Astrocyte (in vitro differentiated cells and primary cell): ENCODE data around the gene PPM1M. TPM values are rescaled to one million over a fixed set of nuclear protein-coding genes. Genes with fewer than 3 reads are reported as not detected.

Experiments used
- DNase-seq: peaks from one replicate; pipeline ENCODE4 v3.0.0-alpha.2; 2010; ENCODE audit warnings: low read depth
- FAIRE-seq: peaks from 2 replicates; lab custom pipeline; 2011; peaks lifted over from hg19 to GRCh38; lab: Jason Lieb, UNC
- H2AFZ ChIP-seq: 2 replicates; pipeline ENCODE4 v1.6.0; 2012; ENCODE audit warnings: low read depth, low read length, inconsistent platforms
- H3K27ac ChIP-seq: 2 replicates; pipeline ENCODE4 v1.5.1; 2011; ENCODE audit warnings: low read depth, low read length, inconsistent platforms
- H3K27me3 ChIP-seq: 2 replicates; pipeline ENCODE4 v1.6.0; 2011; ENCODE audit warnings: low read length, inconsistent platforms; ENCODE audit not compliant: insufficient read depth
- H3K36me3 ChIP-seq: 2 replicates; pipeline ENCODE4 v1.5.1; 2011; ENCODE audit warnings: low read length, inconsistent platforms; ENCODE audit not compliant: insufficient read depth
- H3K4me1 ChIP-seq: 2 replicates; pipeline ENCODE4 v1.5.1; 2011; ENCODE audit warnings: low read length, inconsistent platforms; ENCODE audit not compliant: insufficient read depth
- H3K4me2 ChIP-seq: 2 replicates; pipeline ENCODE4 v1.6.0; 2012; ENCODE audit warnings: low read length, inconsistent platforms
- H3K4me3 ChIP-seq: 2 replicates; pipeline ENCODE4 v1.5.1; 2011; ENCODE audit warnings: low read depth, mild to moderate bottlenecking, low read length, inconsistent platforms; ENCODE audit not compliant: insufficient read depth
- H3K79me2 ChIP-seq: 2 replicates; pipeline ENCODE4 v1.6.0; 2012; ENCODE audit warnings: mild to moderate bottlenecking, low read length, inconsistent platforms; ENCODE audit not compliant: insufficient read depth
- H3K9ac ChIP-seq: 2 replicates; pipeline ENCODE4 v1.6.0; 2012; ENCODE audit warnings: mild to moderate bottlenecking, low read length, inconsistent platforms
- H3K9me3 ChIP-seq: 2 replicates; pipeline ENCODE4 v1.5.1; 2012; ENCODE audit warnings: low read depth, mild to moderate bottlenecking, low read length, inconsistent platforms; ENCODE audit not compliant: insufficient read depth
- H4K20me1 ChIP-seq: 2 replicates; pipeline ENCODE4 v1.6.0; 2012; ENCODE audit warnings: low read length, inconsistent platforms; ENCODE audit not compliant: insufficient read depth
- H3K27ac Mint-ChIP-seq: one replicate; pipeline ENCODE4 v1.8.0; 2021; ENCODE audit warnings: mild to moderate bottlenecking, mixed read lengths; ENCODE audit not compliant: unreplicated experiment
- H3K27me3 Mint-ChIP-seq: one replicate; pipeline ENCODE4 v1.8.0; 2021; ENCODE audit warnings: low read depth, mixed read lengths; ENCODE audit not compliant: unreplicated experiment
- H3K36me3 Mint-ChIP-seq: one replicate; pipeline ENCODE4 v1.8.0; 2021; ENCODE audit warnings: low read depth, mixed read lengths; ENCODE audit not compliant: unreplicated experiment
- H3K4me1 Mint-ChIP-seq: one replicate; pipeline ENCODE4 v1.8.0; 2021; ENCODE audit warnings: low read depth, mixed read lengths; ENCODE audit not compliant: unreplicated experiment
- H3K4me3 Mint-ChIP-seq: one replicate; pipeline ENCODE4 v1.8.0; 2021; ENCODE audit warnings: mild to moderate bottlenecking, moderate library complexity, mixed read lengths; ENCODE audit not compliant: unreplicated experiment
- H3K9me3 Mint-ChIP-seq: one replicate; pipeline ENCODE4 v1.8.0; 2021; ENCODE audit warnings: mild to moderate bottlenecking, mixed read lengths; ENCODE audit not compliant: unreplicated experiment
- CTCF ChIP-seq: IDR thresholded peaks from 2 replicates; pipeline ENCODE4 v1.5.1; 2011; ENCODE audit warnings: low read depth, mild to moderate bottlenecking, inconsistent platforms, low read length, moderate library complexity; ENCODE audit not compliant: insufficient read depth
- EZH2 ChIP-seq: IDR thresholded peaks from 2 replicates; pipeline ENCODE4 v1.6.1; 2012; ENCODE audit warnings: mild to moderate bottlenecking, low read length, inconsistent platforms; ENCODE audit not compliant: insufficient read depth
- total RNA-seq: library from RNA; stranded (reverse); gene quantifications from 2 replicates; pipeline ENCODE4 v1.2.1, GENCODE V29; 2021

PPM1M gene
- total RNA-seq, 1 donor from 2014 or later, result 9.1 TPM

GRCh38 chr3:52233108-52233591 is 12.4 kb upstream of the PPM1M start:
- Histone ChIP-seq H3K4me1 (peaks cover 19% of the 10 kb centered on the region), H3K79me2 (peaks cover 55% of the 10 kb centered on the region), H3K9ac (no peak overlapping the region), H3K4me2 (no peak overlapping the region), H2AFZ (no peak overlapping the region), H3K4me3 (no peak overlapping the region), H3K27me3 (no peaks in the 10 kb centered on the region), H3K36me3 (peaks cover 13% of the 10 kb centered on the region), H3K27ac (no peak overlapping the region), H3K9me3 (no peaks in the 10 kb centered on the region), H4K20me1 (peaks cover 76% of the 10 kb centered on the region)
- no peak for FAIRE-seq
- Mint-ChIP-seq H3K27ac (peak overlapping the region; percentile 62), H3K27me3 (no peaks in the 10 kb centered on the region), H3K4me1 (peaks cover 13% of the 10 kb centered on the region), H3K4me3 (no peak overlapping the region), H3K9me3 (no peaks in the 10 kb centered on the region), H3K36me3 (peaks cover 12% of the 10 kb centered on the region)
- no peak for DNase-seq
- TF ChIP-seq CTCF (no peak), EZH2 (no peak)

- H3K27ac Mint-ChIP-seq, result no peak overlapping the region
- no peak for FAIRE-seq
- no peaks in the 10 kb centered on the region for H3K27me3 ChIP-seq
- no peak overlapping the region for H3K4me3 Mint-ChIP-seq
- H3K9ac ChIP-seq, result no peak overlapping the region
- H3K4me1 Mint-ChIP-seq, result peaks cover 13% of the 10 kb centered on the region
- peaks cover 12% of the 10 kb centered on the region for H3K36me3 Mint-ChIP-seq
- H3K4me3 ChIP-seq, result no peak overlapping the region
- no peak overlapping the region for H3K4me2 ChIP-seq
- no peaks in the 10 kb centered on the region for H3K9me3 ChIP-seq
- H3K4me1 ChIP-seq, result peaks cover 23% of the 10 kb centered on the region
- no peaks in the 10 kb centered on the region for H3K9me3 Mint-ChIP-seq
- peaks cover 63% of the 10 kb centered on the region for H3K79me2 ChIP-seq
- peaks cover 77% of the 10 kb centered on the region for H4K20me1 ChIP-seq
- no peak overlapping the region for H2AFZ ChIP-seq
- DNase-seq, result no peak
- H3K36me3 ChIP-seq, result peaks cover 11% of the 10 kb centered on the region
- no peaks in the 10 kb centered on the region for H3K27me3 Mint-ChIP-seq
- H3K27ac ChIP-seq, result no peak overlapping the region
- TF ChIP-seq CTCF (no peak), EZH2 (no peak)
Measured at GRCh38 chr3:52233968-52234367, 11.6 kb upstream of the PPM1M start.

GRCh38 chr3:52234516-52235447 is 10.8 kb upstream of the PPM1M start:
- DNase-seq (no peak), FAIRE-seq (no peak)
- no peaks in the 10 kb centered on the region for H3K27me3 ChIP-seq
- peaks cover 69% of the 10 kb centered on the region for H3K79me2 ChIP-seq
- Mint-ChIP-seq H3K27me3 (no peaks in the 10 kb centered on the region), H3K36me3 (peaks cover 7% of the 10 kb centered on the region), H3K4me3 (no peak overlapping the region), H3K4me1 (peaks cover 15% of the 10 kb centered on the region), H3K27ac (no peak overlapping the region), H3K9me3 (no peaks in the 10 kb centered on the region)
- no peak overlapping the region for H3K27ac ChIP-seq
- no peak overlapping the region for H2AFZ ChIP-seq
- TF ChIP-seq CTCF (no peak), EZH2 (no peak)
- peaks cover 71% of the 10 kb centered on the region for H4K20me1 ChIP-seq
- peaks cover 29% of the 10 kb centered on the region for H3K4me1 ChIP-seq
- H3K36me3 ChIP-seq, result peaks cover 11% of the 10 kb centered on the region
- H3K9ac ChIP-seq, result no peak overlapping the region
- H3K9me3 ChIP-seq, result no peaks in the 10 kb centered on the region
- H3K4me3 ChIP-seq, result no peak overlapping the region
- no peak overlapping the region for H3K4me2 ChIP-seq
